ENCODE data around the gene ADAMTS16. TPM values are rescaled to one million over a fixed set of nuclear protein-coding genes. Genes with fewer than 3 reads are reported as not detected.

ADAMTS16 gene
- total and polyA plus RNA-seq, 9 donors, result 7.4 to 32.7 (median 13.6) TPM

GRCh38 chr5:5189051-5189430, 48.9 kb downstream of the ADAMTS16 start:
- intact Hi-C loops (cut with DNase I), result no loop called here
- Histone ChIP-seq H3K27me3 (no peaks in the 10 kb centered on the region), H3K9me3 (no peaks in the 10 kb centered on the region), H3K4me3 (no peak overlapping the region), H3K4me1 (ENCODE audit: insufficient read depth) (peaks cover 3% of the 10 kb centered on the region), H3K27ac (no peak overlapping the region), H3K36me3 (peaks cover 4% of the 10 kb centered on the region)
- TF ChIP-seq EP300 (IDR thresholded peaks at IDR 0.05) (no peak), POLR2A (IDR thresholded peaks at IDR 0.05) (no peak)
- TF ChIP-seq, protein P1, sequence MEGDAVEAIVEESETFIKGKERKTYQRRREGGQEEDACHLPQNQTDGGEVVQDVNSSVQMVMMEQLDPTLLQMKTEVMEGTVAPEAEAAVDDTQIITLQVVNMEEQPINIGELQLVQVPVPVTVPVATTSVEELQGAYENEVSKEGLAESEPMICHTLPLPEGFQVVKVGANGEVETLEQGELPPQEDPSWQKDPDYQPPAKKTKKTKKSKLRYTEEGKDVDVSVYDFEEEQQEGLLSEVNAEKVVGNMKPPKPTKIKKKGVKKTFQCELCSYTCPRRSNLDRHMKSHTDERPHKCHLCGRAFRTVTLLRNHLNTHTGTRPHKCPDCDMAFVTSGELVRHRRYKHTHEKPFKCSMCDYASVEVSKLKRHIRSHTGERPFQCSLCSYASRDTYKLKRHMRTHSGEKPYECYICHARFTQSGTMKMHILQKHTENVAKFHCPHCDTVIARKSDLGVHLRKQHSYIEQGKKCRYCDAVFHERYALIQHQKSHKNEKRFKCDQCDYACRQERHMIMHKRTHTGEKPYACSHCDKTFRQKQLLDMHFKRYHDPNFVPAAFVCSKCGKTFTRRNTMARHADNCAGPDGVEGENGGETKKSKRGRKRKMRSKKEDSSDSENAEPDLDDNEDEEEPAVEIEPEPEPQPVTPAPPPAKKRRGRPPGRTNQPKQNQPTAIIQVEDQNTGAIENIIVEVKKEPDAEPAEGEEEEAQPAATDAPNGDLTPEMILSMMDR (IDR thresholded peaks at IDR 0.05), result no peak
- WGBS, 3 donors, result 94 to 97% (median 96%) methylated on average over 7 of the region's 7 CpGs
- DNase-seq, result no peak

GRCh38 chr5:5191906-5192305, 51.8 kb downstream of the ADAMTS16 start:
- H3K9me3 ChIP-seq, result no peaks in the 10 kb centered on the region
- intact Hi-C loops (cut with DNase I), result no loop called here
- H3K4me1 ChIP-seq (ENCODE audit: insufficient read depth), result no peaks in the 10 kb centered on the region
- peaks cover 4% of the 10 kb centered on the region for H3K36me3 ChIP-seq
- no peaks in the 10 kb centered on the region for H3K27me3 ChIP-seq
- DNase-seq, result no peak
- no peak overlapping the region for H3K27ac ChIP-seq
- TF ChIP-seq POLR2A (IDR thresholded peaks at IDR 0.05), result no peak
- TF ChIP-seq, protein P1 (IDR thresholded peaks at IDR 0.05), result no peak
- no peak for TF ChIP-seq EP300 (IDR thresholded peaks at IDR 0.05)
- no peak overlapping the region for H3K4me3 ChIP-seq
- 88 to 97% (median 93%) methylated on average over 3 of the region's 3 CpGs for WGBS, 3 donors

GRCh38 chr5:5192681-5193080, 52.6 kb downstream of the ADAMTS16 start:
- Histone ChIP-seq H3K27me3 (no peaks in the 10 kb centered on the region), H3K4me1 (ENCODE audit: insufficient read depth) (no peaks in the 10 kb centered on the region), H3K27ac (no peak overlapping the region), H3K4me3 (no peak overlapping the region), H3K36me3 (peaks cover 4% of the 10 kb centered on the region), H3K9me3 (no peaks in the 10 kb centered on the region)
- no peak for TF ChIP-seq EP300 (IDR thresholded peaks at IDR 0.05)
- TF ChIP-seq POLR2A (IDR thresholded peaks at IDR 0.05), result no peak
- TF ChIP-seq, protein P1 (IDR thresholded peaks at IDR 0.05), result no peak
- intact Hi-C loops (cut with DNase I), result no loop called here
- WGBS, 3 donors, result 65 to 83% (median 76%) methylated on average over 2 of the region's 2 CpGs
- no peak for DNase-seq

DNA sequence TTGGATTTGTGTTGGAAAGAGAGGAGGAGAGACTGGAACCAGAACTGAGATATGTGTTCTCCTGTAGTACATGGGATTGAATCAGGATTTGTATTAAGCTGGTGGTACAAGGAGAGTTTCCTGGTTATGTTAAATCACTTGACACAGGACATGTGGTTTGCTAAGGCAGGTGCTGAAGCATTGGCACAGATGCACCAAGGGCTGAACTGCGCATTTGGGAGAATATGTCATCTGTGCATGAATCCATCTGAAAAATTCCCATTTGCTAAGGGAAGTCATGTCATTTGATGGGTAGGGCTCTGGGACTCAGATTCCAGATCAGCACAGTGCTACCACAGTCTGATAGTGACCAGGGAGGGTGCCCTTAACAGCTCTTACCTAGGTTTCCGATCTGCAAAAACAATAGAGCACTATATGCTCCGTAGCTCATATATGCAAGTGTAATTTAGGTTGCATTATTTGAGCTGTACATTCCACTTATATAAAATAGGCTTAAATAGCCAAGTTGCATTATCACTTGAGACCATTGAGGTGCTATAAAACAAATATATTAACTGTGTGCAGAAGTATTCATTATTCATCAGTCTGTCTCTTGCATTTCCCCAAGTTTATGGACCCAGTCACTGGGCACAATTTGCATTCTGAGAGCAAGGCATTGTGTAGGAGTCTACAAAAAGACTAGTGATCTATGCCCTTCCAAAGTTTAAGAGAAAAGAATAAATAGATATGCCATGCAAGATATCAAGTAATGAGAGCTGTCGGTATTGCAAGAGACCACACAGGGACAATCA, 55.2 kb downstream of the ADAMTS16 start:
- TF ChIP-seq EP300 (IDR thresholded peaks at IDR 0.05), result no peak
- no peak for TF ChIP-seq POLR2A (IDR thresholded peaks at IDR 0.05)
- TF ChIP-seq, protein P1 (IDR thresholded peaks at IDR 0.05), result no peak
- Histone ChIP-seq H3K4me3 (no peak overlapping the region), H3K36me3 (no peaks in the 10 kb centered on the region), H3K27ac (no peak overlapping the region), H3K4me1 (ENCODE audit: insufficient read depth) (no peaks in the 10 kb centered on the region), H3K9me3 (no peaks in the 10 kb centered on the region), H3K27me3 (no peaks in the 10 kb centered on the region)
- intact Hi-C loops (cut with DNase I), result no loop called here
- 93 to 99% (median 96%) methylated on average over 4 of the region's 4 CpGs for WGBS, 3 donors
- no peak for DNase-seq

Data from ovary (tissue), 9 donors.